Fibroblast of mammary gland (primary cell): ENCODE measurements around the gene NCOA1.
"Not testable (repeated sequence)": the region's sequence is repeated elsewhere in the genome, so short reads cannot be mapped to it uniquely, and the experiment has no call there.

ENCODE experiments used
- DNase-seq: peaks from one replicate; pipeline ENCODE4 v3.0.0-alpha.2; 2010; ENCODE audit warnings: low read depth
- H3K4me3 ChIP-seq: 2 replicates; pipeline ENCODE4 v1.5.1; 2011; ENCODE audit warnings: low read depth, mild to moderate bottlenecking, low read length, moderate library complexity; ENCODE audit not compliant: control insufficient read depth
- TF ChIP-seq, protein P1 (sequence below): conservative IDR thresholded peaks from 2 replicates; pipeline ENCODE4 v1.5.1; 2011; ENCODE audit warnings: low read depth, low read length, inconsistent platforms; ENCODE audit not compliant: control insufficient read depth, insufficient read depth

Gene NCOA1

DNA sequence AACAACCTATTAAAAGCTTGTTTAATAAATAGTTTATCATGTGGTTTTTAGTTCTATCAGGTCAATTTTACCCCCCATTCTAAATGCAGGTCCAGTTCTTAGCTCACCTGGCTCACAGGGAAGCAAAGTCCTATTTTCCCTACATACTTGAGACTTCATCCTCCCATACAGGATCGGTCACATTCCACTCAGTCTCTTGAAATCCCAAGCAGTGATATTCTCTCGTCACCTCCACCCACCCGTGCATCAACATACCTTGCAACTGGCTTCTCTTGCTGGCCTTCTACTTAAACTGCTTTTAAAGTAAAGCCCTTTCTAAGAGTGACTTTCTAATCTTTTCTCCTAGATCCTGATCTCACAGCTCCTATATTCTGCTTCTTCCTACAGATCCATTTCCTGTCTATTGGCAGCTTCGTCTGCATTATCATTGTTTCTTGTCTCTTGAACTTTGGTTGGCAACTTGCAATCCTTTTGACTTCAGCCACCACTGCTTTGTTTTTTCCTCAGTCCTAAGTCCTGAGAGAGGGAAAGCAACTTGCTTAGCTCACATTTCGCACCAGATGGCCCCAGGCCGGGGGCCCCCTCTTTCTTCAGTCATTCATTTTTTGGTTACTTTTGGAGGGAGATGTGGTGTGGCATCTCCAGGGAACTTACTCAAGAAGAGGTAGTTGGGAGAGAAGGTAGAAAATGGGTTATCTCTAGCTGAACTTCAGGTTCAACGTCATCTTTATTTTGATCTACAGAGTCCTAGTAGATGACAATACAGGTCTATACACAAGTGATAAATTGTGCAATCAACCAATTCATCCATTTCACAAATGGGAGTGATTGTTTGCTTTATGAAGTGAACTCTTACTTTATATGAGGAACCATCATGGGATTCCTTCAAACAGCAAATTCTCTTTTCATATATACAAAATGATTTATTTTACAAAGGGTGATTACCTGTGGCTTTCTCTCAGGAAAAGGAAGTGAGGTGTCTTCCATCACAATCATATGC, 23.9 kb upstream of the NCOA1 start:
- DNase-seq = no peak
- H3K4me3 ChIP-seq = no peak overlapping the region
- TF ChIP-seq, protein P1, sequence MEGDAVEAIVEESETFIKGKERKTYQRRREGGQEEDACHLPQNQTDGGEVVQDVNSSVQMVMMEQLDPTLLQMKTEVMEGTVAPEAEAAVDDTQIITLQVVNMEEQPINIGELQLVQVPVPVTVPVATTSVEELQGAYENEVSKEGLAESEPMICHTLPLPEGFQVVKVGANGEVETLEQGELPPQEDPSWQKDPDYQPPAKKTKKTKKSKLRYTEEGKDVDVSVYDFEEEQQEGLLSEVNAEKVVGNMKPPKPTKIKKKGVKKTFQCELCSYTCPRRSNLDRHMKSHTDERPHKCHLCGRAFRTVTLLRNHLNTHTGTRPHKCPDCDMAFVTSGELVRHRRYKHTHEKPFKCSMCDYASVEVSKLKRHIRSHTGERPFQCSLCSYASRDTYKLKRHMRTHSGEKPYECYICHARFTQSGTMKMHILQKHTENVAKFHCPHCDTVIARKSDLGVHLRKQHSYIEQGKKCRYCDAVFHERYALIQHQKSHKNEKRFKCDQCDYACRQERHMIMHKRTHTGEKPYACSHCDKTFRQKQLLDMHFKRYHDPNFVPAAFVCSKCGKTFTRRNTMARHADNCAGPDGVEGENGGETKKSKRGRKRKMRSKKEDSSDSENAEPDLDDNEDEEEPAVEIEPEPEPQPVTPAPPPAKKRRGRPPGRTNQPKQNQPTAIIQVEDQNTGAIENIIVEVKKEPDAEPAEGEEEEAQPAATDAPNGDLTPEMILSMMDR = no peak

DNA sequence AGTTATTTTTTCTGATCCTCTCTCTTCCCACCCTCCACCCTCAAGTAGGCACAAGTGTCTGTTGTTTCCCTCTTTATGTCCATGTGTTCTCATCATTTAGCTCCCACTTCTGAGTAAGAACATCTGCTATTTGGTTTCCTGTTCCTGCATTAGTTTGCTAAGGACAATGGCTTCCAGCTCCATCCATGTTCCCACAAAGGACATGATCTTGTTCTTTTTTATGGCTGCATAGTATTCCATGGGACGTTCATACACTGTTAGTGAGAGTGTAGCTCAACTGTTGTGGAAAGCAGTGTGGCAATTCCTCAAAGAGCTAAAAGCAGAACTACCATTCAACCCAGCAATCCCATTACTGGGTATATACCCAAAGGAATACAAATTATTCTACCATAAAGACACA, 22.6 kb upstream of the NCOA1 start:
- H3K4me3 ChIP-seq, DNase-seq: not testable (repeated sequence)

DNA sequence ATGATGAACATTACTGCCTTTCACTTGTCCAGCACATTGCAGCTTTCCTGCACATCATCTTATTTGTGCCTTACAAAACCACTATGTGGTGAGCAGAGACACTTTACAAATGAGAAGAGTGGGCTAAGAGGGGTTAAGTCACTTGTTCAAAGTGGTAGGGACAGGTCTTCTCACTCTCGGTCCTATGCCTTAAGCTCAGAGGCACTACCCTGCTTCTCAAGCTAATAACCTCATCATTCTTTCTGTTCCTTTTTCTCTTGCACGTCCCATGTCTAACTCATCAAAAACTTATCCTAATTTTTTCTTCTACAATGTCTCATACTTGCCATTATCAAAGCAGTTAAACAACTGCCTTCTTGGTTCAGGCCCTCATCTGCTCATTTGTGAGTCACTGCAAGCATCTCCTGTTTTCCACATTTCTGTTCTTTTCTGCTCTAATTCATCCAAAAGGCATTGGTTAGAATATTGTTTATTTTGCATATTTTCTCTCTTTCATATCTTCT, 21.9 kb upstream of the NCOA1 start:
- TF ChIP-seq, protein P1 = no peak
- DNase-seq = no peak
- no peak overlapping the region for H3K4me3 ChIP-seq

DNA sequence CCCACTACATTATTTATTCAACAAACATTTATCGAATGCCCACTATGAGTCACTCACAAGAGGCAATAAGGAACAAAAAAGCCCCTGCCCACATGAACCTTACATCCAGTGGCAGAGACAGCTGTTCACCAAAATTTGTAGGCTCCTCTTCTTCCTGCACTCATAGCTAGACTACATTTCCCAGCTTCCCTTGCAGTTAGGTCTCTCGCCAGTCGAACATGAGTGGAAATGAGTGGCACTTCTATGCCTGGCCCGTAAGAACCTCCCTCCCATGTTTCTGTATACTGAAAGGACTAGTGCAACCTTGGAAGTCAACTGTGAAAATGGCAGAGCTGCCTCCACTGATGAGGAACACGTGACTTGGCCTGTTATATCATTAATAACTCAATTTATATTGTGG, 19.4 kb upstream of the NCOA1 start:
- no peak overlapping the region for H3K4me3 ChIP-seq
- TF ChIP-seq, protein P1 = no peak
- DNase-seq = no peak

DNA sequence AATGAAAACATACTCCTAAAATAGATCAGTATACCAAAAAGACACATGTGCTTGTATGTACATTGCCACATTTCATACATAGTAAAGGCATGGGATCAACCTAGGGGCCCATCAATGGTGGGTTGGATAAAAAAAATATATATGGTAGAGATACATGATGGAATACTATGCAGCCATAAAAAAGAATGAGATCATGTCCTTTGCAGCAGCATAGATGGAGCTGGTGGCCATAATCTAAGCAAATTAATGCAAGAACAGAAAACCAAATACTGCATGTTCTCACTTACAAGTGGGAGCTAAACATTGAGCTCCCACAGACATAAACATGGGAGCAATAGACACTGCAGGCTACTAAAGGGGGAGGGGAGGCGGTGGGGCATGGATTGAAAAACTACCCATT, 18.6 kb upstream of the NCOA1 start:
- DNase-seq = no peak
- H3K4me3 ChIP-seq = no peak overlapping the region
- TF ChIP-seq, protein P1 = no peak

DNA sequence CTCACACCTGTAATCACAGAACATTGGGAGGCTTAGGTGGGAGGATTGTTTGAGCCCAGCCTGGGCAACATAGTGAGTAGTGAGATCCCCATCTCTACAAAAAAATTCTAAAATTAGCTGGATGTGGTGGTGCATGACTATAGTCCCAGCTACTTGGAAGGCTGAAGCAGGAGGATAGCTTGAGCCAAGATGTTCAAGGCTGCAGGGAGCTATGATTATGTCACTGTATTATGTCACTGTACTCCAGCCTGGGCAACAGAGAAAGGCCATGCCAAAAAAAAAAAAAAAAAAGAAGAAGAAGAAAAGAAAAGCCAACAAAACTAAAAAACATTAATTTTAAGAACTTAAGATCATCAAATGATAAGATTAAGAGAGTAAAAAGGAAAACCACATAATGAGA, 17.4 kb upstream of the NCOA1 start:
- DNase-seq = no peak
- TF ChIP-seq, protein P1 = no peak
- H3K4me3 ChIP-seq = no peak overlapping the region

DNA sequence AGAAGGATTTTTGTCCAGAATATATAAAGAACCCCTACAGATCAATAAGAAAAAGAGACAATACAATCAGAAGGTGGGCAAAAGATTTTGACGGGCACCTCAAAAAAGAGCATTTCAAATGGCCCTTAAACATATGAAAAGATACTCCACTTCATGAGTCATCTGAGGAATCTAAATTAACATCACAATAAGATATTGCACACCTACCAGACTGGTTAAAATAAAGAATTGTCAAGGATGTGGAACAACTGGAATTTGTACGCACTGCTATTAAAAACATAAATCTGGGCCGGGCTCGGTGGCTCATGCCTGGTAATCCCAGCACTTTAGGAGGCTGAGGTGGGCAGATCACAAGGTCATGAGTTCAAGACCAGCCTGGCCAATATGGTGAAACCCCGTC, 17.0 kb upstream of the NCOA1 start:
- TF ChIP-seq, protein P1 = no peak
- H3K4me3 ChIP-seq = no peak overlapping the region
- DNase-seq = no peak
